PC-9 (cell line): ENCODE measurements around the gene ZRSR2.

Experiments
- EZH2 ChIP-seq: fragments of 200-600 bp; sonication (generic); IDR thresholded peaks from 2 replicates; pipeline ENCODE4 v1.8.0; 2017; ENCODE audit warnings: antibody characterized with exemption, low read depth
- TF ChIP-seq, protein P1 (sequence below): fragments of 200-600 bp; sonication (generic); conservative IDR thresholded peaks from 2 replicates; pipeline ENCODE4 v1.6.1; 2017; ENCODE audit warnings: mixed run types, antibody characterized with exemption, mild to moderate bottlenecking, moderate library complexity

DNA sequence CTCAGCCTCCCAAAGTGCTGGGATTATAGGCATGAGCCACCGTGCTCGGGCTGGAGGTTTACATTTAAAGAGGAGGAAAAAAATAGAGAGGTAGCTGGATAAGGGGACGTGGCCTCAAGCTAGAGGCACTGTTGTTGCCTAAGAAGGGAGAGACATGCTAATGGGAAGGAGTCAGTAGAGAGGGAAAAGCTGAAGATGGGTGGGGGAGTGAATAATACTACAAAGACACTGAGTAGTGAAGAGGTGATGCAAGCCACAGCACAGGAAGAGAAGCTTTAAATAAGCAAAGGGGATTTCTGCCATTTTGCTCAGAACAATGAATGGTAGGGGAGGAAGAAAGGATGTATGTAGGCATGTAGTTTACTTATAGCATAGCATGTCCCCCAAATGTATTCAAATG lies 75.9 kb downstream of the ZRSR2 start:
- TF ChIP-seq, protein P1, sequence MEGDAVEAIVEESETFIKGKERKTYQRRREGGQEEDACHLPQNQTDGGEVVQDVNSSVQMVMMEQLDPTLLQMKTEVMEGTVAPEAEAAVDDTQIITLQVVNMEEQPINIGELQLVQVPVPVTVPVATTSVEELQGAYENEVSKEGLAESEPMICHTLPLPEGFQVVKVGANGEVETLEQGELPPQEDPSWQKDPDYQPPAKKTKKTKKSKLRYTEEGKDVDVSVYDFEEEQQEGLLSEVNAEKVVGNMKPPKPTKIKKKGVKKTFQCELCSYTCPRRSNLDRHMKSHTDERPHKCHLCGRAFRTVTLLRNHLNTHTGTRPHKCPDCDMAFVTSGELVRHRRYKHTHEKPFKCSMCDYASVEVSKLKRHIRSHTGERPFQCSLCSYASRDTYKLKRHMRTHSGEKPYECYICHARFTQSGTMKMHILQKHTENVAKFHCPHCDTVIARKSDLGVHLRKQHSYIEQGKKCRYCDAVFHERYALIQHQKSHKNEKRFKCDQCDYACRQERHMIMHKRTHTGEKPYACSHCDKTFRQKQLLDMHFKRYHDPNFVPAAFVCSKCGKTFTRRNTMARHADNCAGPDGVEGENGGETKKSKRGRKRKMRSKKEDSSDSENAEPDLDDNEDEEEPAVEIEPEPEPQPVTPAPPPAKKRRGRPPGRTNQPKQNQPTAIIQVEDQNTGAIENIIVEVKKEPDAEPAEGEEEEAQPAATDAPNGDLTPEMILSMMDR = no peak
- TF ChIP-seq EZH2 = no peak
